Smooth muscle cell (in vitro differentiated cells): Measurements from ENCODE around the gene OSBPL10. TPM values are rescaled to one million over a fixed set of nuclear protein-coding genes. Genes with fewer than 3 reads are reported as not detected.
"Not testable (repeated sequence)": the region's sequence is repeated elsewhere in the genome, so short reads cannot be mapped to it uniquely, and the experiment has no call there.

Experiments used
- DNase-seq: peaks from one replicate; lab custom pipeline; 2025; ENCODE audit not compliant: unreplicated experiment; lab: John Stamatoyannopoulos, UW
- H2AFZ ChIP-seq: fragments of 200-600 bp; sonication (generic); 2 replicates; pipeline ENCODE4 v1.6.0; 2016; ENCODE audit warnings: antibody characterized with exemption, low read depth, mild to moderate bottlenecking
- H3F3A ChIP-seq: fragments of 200-600 bp; sonication (generic); 2 replicates; pipeline ENCODE4 v1.6.0; 2017; ENCODE audit warnings: antibody characterized with exemption, low read depth
- H3K27ac ChIP-seq: fragments of 200-600 bp; sonication (generic); 2 replicates; pipeline ENCODE4 v1.5.1; 2016; ENCODE audit warnings: low read depth, mild to moderate bottlenecking
- H3K27me3 ChIP-seq: fragments of 200-600 bp; sonication (generic); 2 replicates; pipeline ENCODE4 v1.6.1; 2016; ENCODE audit warnings: low read depth, mild to moderate bottlenecking
- H3K36me3 ChIP-seq: fragments of 200-600 bp; sonication (generic); 2 replicates; pipeline ENCODE4 v1.5.1; 2016; ENCODE audit warnings: low read depth
- H3K4me1 ChIP-seq: fragments of 200-600 bp; sonication (generic); 2 replicates; pipeline ENCODE4 v1.5.1; 2016; ENCODE audit warnings: low read depth
- H3K4me2 ChIP-seq: fragments of 200-600 bp; sonication (generic); 2 replicates; pipeline ENCODE4 v1.6.0; 2016; ENCODE audit warnings: mild to moderate bottlenecking
- H3K4me3 ChIP-seq: fragments of 200-600 bp; sonication (generic); 2 replicates; pipeline ENCODE4 v1.5.1; 2016; ENCODE audit warnings: mild to moderate bottlenecking
- H3K79me2 ChIP-seq: fragments of 200-600 bp; sonication (generic); 2 replicates; pipeline ENCODE4 v1.6.0; 2016; ENCODE audit warnings: low read depth, mild to moderate bottlenecking
- H3K9ac ChIP-seq: fragments of 200-600 bp; sonication (generic); 2 replicates; pipeline ENCODE4 v1.6.0; 2016; ENCODE audit warnings: low read depth
- H3K9me3 ChIP-seq: fragments of 200-600 bp; sonication (generic); replicated peaks from 2 replicates; pipeline ENCODE4 v1.5.1; 2016; ENCODE audit warnings: low read depth
- H4K20me1 ChIP-seq: fragments of 200-600 bp; sonication (generic); 2 replicates; pipeline ENCODE4 v1.6.0; 2016; ENCODE audit warnings: low read depth
- WGBS: methylation state at CpG from one replicate; pipeline ENCODE4 v1.1.7; 2016; ENCODE audit warnings: low lambda C conversion rate; 5-methylcytosine and 5-hydroxymethylcytosine counted together
- polyA plus RNA-seq: library from polyadenylated mRNA; unstranded; fragments of >200 nt; fragmentation: Nextera tagmentation; extraction: Ambion mirVana; gene quantifications from 2 replicates; pipeline ENCODE4 v1.2.1, GENCODE V29; 2016
- total RNA-seq: library from RNA; depleted of rRNA; stranded (reverse); fragments of >200 nt; gene quantifications from 2 replicates; pipeline ENCODE4 v1.2.3, GENCODE V29; 2014
- TF ChIP-seq, protein P1 (sequence below): fragments of 200-600 bp; sonication (generic); IDR thresholded peaks from 2 replicates; pipeline ENCODE4 v1.5.1; 2017; ENCODE audit warnings: borderline replicate concordance, mild to moderate bottlenecking, antibody characterized with exemption; ENCODE audit not compliant: insufficient read depth, poor library complexity, severe bottlenecking

The OSBPL10 gene
- total and polyA plus RNA-seq, 2 experiments from 2014 or later = 48.9 to 91.5 TPM

DNA sequence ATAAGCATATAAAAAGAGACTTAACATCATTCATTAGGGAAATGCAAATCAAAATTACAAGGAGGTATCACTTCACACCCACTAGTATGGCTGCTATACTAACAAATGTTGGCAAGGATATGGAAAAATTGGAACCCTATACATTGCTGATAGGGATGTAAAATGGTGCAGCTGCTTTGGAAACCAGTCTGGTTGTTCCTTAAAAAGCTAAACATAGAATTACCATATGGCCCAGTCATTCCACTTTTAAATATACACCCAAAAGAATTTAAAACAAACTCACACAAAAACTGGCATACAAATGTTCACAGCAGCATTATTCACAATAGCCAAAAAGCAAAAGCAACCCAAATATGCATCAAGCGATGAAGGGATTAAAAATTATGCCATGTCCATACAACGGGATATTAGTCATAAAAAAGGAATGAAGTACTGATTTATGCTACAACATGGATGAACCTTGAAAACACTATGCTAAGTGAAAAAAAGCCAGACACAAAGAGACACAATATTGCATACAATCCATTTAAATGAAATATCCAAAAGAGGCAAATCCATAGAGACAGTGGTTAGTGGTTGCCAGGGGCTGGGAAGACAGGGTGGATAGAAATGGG is 118.3 kb downstream of the OSBPL10 start:
- no peak overlapping the region for H3K4me3 ChIP-seq
- peaks cover 19% of the 10 kb centered on the region for H4K20me1 ChIP-seq
- no peaks in the 10 kb centered on the region for H3K9me3 ChIP-seq
- H3K36me3 ChIP-seq = no peaks in the 10 kb centered on the region
- H3F3A ChIP-seq = no peaks in the 10 kb centered on the region
- H3K79me2 ChIP-seq = peaks cover 49% of the 10 kb centered on the region
- TF ChIP-seq, protein P1, sequence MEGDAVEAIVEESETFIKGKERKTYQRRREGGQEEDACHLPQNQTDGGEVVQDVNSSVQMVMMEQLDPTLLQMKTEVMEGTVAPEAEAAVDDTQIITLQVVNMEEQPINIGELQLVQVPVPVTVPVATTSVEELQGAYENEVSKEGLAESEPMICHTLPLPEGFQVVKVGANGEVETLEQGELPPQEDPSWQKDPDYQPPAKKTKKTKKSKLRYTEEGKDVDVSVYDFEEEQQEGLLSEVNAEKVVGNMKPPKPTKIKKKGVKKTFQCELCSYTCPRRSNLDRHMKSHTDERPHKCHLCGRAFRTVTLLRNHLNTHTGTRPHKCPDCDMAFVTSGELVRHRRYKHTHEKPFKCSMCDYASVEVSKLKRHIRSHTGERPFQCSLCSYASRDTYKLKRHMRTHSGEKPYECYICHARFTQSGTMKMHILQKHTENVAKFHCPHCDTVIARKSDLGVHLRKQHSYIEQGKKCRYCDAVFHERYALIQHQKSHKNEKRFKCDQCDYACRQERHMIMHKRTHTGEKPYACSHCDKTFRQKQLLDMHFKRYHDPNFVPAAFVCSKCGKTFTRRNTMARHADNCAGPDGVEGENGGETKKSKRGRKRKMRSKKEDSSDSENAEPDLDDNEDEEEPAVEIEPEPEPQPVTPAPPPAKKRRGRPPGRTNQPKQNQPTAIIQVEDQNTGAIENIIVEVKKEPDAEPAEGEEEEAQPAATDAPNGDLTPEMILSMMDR = no peak
- H2AFZ ChIP-seq = no peak overlapping the region
- H3K9ac ChIP-seq = no peak overlapping the region
- H3K4me1 ChIP-seq = no peaks in the 10 kb centered on the region
- no peaks in the 10 kb centered on the region for H3K27me3 ChIP-seq
- H3K27ac ChIP-seq = peak overlapping the region; percentile 29
- no peak for DNase-seq
- WGBS = 50% methylated on average over 2 of the region's 2 CpGs
- peak overlapping the region; percentile 16 for H3K4me2 ChIP-seq

DNA sequence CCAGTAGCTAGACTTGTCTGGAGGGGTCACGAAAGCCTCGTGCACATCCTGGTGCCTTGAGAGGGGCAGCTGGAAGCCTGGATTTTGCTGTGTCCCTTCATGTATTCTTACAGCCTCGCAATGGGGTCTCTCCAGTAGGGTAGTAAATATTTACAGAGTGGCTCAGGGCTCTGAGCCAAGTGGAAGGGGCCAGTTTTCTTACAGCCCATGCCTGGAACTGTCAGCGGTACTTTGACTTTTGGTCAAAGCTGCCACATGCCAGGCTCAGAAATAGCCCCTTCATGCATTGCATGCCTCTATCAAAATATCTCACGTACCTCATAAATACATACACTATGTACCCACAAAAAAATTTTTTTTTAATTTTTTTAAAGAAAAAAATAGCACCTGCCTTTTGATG is 119.2 kb downstream of the OSBPL10 start:
- H3K9ac ChIP-seq = no peak overlapping the region
- DNase-seq = no peak
- 87% methylated on average over 5 of the region's 5 CpGs for WGBS
- no peaks in the 10 kb centered on the region for H3K36me3 ChIP-seq
- H4K20me1 ChIP-seq = peaks cover 19% of the 10 kb centered on the region
- H3K9me3 ChIP-seq = no peaks in the 10 kb centered on the region
- TF ChIP-seq, protein P1 = no peak
- H3K27ac ChIP-seq = no peak overlapping the region
- H3K4me3 ChIP-seq = no peak overlapping the region
- H3K4me2 ChIP-seq = no peak overlapping the region
- no peak overlapping the region for H2AFZ ChIP-seq
- no peaks in the 10 kb centered on the region for H3K27me3 ChIP-seq
- H3K79me2 ChIP-seq = peaks cover 51% of the 10 kb centered on the region
- H3F3A ChIP-seq = no peaks in the 10 kb centered on the region
- H3K4me1 ChIP-seq = no peaks in the 10 kb centered on the region

DNA sequence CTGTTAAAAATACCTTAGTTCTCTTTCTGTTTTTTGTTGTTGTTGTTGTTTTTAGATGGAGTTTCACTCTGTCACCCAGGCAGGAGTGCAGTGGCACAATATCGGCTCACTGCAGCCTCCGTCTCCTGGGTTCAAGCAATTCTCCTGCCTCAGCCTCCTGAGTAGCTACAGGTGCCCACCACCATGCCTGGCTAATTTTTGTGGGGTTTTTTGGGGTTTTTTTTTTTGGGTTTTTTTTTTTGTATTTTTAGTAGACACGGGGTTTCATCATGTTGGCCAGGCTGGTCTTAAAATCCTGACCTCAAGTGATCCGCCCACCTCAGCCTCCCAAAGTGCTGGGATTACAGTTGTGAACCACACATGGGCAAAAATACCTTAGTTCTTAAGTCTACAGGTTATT is 120.4 kb downstream of the OSBPL10 start:
- not testable (repeated sequence) for H3K4me1 ChIP-seq, H2AFZ ChIP-seq, H3K4me2 ChIP-seq, H3K27me3 ChIP-seq, DNase-seq, H3K4me3 ChIP-seq, H3K27ac ChIP-seq, H3F3A ChIP-seq, H3K36me3 ChIP-seq, H3K9me3 ChIP-seq, H3K9ac ChIP-seq
- WGBS = 91% methylated on average over 4 of the region's 4 CpGs
- H4K20me1 ChIP-seq = peaks cover 23% of the 10 kb centered on the region
- peaks cover 60% of the 10 kb centered on the region for H3K79me2 ChIP-seq

DNA sequence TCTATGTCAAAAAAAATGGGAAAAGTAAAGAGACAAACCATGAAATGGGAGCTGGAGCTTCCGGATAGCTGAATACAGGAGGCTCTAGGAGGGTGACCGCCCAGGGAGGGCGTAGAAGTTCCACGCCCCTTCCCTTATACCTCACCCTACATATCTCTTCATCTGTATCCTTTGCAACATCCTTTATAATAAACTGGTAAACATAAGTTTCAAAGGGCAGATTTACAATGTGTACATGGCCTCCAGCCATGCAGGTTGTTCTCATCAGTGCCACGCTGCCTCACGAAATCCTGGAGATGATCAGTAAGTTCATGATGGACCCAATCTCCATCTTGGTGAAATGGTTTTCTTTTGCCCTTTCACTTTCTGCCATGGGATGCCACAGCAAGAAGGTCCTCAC is 121.8 kb downstream of the OSBPL10 start:
- H3K79me2 ChIP-seq = peaks cover 64% of the 10 kb centered on the region
- H3K4me1 ChIP-seq = no peaks in the 10 kb centered on the region
- peaks cover 26% of the 10 kb centered on the region for H4K20me1 ChIP-seq
- no peaks in the 10 kb centered on the region for H3K9me3 ChIP-seq
- no peak overlapping the region for H3K27ac ChIP-seq
- H3K27me3 ChIP-seq = no peaks in the 10 kb centered on the region
- H2AFZ ChIP-seq = no peak overlapping the region
- no peak overlapping the region for H3K9ac ChIP-seq
- 99% methylated on average over 6 of the region's 6 CpGs for WGBS
- H3K4me3 ChIP-seq = no peak overlapping the region
- no peaks in the 10 kb centered on the region for H3F3A ChIP-seq
- no peak overlapping the region for H3K4me2 ChIP-seq
- TF ChIP-seq, protein P1 = no peak
- DNase-seq = no peak
- no peaks in the 10 kb centered on the region for H3K36me3 ChIP-seq
